Activated CD8-positive, alpha-beta T cell treated with anti-CD3 and anti-CD28 coated beads for 36 hours (primary cell): ENCODE measurements around the gene UBL7. TPM values are rescaled to one million over a fixed set of nuclear protein-coding genes. Genes with fewer than 3 reads are reported as not detected.

Experiments used
- ATAC-seq: fragments of 200-7000 bp; cut with Tn5 transposase; one replicate; pipeline ENCODE4 v1.10.0; 2021; ENCODE audit warnings: mild to moderate bottlenecking, moderate library complexity
- CTCF ChIA-PET: fragments of 350-600 bp; sonication (Branson Sonifier 250); formaldehyde crosslinking; loops from one replicate; lab custom pipeline; 2021; ENCODE audit warnings: antibody characterized with exemption; lab: Charles Lee
- POLR2A ChIA-PET: fragments of 350-600 bp; sonication (Branson Sonifier 250); formaldehyde crosslinking; loops from one replicate; lab custom pipeline; 2021; ENCODE audit warnings: antibody characterized with exemption; lab: Charles Lee
- DNase-seq: peaks from one replicate; pipeline ENCODE4 v3.0.0-alpha.2; 2020
- H3K27ac Mint-ChIP-seq: one replicate; pipeline ENCODE4 v1.8.0; 2021; ENCODE audit warnings: mild to moderate bottlenecking, mixed read lengths
- H3K27me3 Mint-ChIP-seq: one replicate; pipeline ENCODE4 v1.8.0; 2021; ENCODE audit warnings: mixed read lengths
- H3K36me3 Mint-ChIP-seq: one replicate; pipeline ENCODE4 v1.8.0; 2021; ENCODE audit warnings: low read depth, mixed read lengths
- H3K4me1 Mint-ChIP-seq: one replicate; pipeline ENCODE4 v1.8.0; 2021; ENCODE audit warnings: low read depth, mixed read lengths
- H3K4me3 Mint-ChIP-seq: one replicate; pipeline ENCODE4 v1.8.0; 2021; ENCODE audit warnings: mild to moderate bottlenecking, moderate library complexity, mixed read lengths
- H3K9me3 Mint-ChIP-seq: one replicate; pipeline ENCODE4 v1.8.0; 2021; ENCODE audit warnings: mixed read lengths
- CTCF ChIP-seq: fragments of 200-600 bp; IDR thresholded peaks from one replicate; pipeline ENCODE4 v1.8.0; 2022; ENCODE audit warnings: antibody characterized with exemption, mild to moderate bottlenecking
- intact Hi-C: fragments of 100-400 bp; cut with micrococcal nuclease; formaldehyde crosslinking; loops from one replicate; pipeline ENCODE4 v1.10.0; 2022
- total RNA-seq, 2 experiments: library from RNA; stranded (reverse); gene quantifications; one replicate each; pipeline ENCODE4 v1.2.3, GENCODE V29; 2021

UBL7 gene
- total RNA-seq, result 10 to 100 TPM; 48.8 to 53.3 TPM

GRCh38 chr15:74460871-74461846, at the start of gene UBL7:
TSS of gene UBL7 (minus strand) at chr15:74461160. CDS start at chr15:74458867, 2,293 bp downstream.
- no peaks in the 10 kb centered on the region for H3K27me3 Mint-ChIP-seq
- H3K36me3 Mint-ChIP-seq, result peaks cover 25% of the 10 kb centered on the region
- intact Hi-C loops, result loop anchor here (2.0 kb wide), 1 partner anchor 86 kb away; no protein-coding TSS in a partner anchor
- POLR2A ChIA-PET, result interaction anchor here (0.9 to 2.8 kb wide), 23 partner anchors 9 to 352 kb away, joined by 3 to 23 read pairs (median 5); partner anchors contain the start of gene ARID3B
- H3K9me3 Mint-ChIP-seq, result peaks cover 2% of the 10 kb centered on the region
- peak; percentile 99 for DNase-seq
- peaks cover 49% of the 10 kb centered on the region for H3K4me1 Mint-ChIP-seq
- CTCF ChIA-PET, result interaction anchor here (1.0 to 4.3 kb wide), 13 partner anchors 16 to 170 kb away, joined by 3 to 24 read pairs (median 5); no protein-coding TSS in a partner anchor
- no peak for TF ChIP-seq CTCF
- peak within 1 kb of the TSS; percentile 80 for H3K4me3 Mint-ChIP-seq
- H3K27ac Mint-ChIP-seq, result peak within 1 kb of the TSS; percentile 92
- peak; percentile 97 for ATAC-seq

- ChIA-PET POLR2A (no interaction called here), CTCF (interaction anchor here (1.5 kb wide), 1 partner anchor 40 kb away, joined by 3 read pairs; no protein-coding TSS in a partner anchor)
- Mint-ChIP-seq H3K9me3 (no peaks in the 10 kb centered on the region), H3K27ac (no peak overlapping the region), H3K36me3 (peaks cover 10% of the 10 kb centered on the region), H3K4me1 (no peaks in the 10 kb centered on the region), H3K4me3 (no peak overlapping the region), H3K27me3 (no peaks in the 10 kb centered on the region)
- no peak for DNase-seq
- intact Hi-C loops, result no loop called here
- TF ChIP-seq CTCF, result no peak
- no peak for ATAC-seq
Observed at GRCh38 chr15:74506515-74506840, 45.5 kb upstream of the UBL7 start.

GRCh38 chr15:74505837-74506514, 45.0 kb upstream of the UBL7 start:
- DNase-seq, result no peak
- Mint-ChIP-seq H3K27ac (no peak overlapping the region), H3K27me3 (no peaks in the 10 kb centered on the region), H3K4me3 (no peak overlapping the region), H3K36me3 (peaks cover 10% of the 10 kb centered on the region), H3K4me1 (no peaks in the 10 kb centered on the region), H3K9me3 (no peaks in the 10 kb centered on the region)
- no peak for ATAC-seq
- TF ChIP-seq CTCF, result no peak
- intact Hi-C loops, result no loop called here
- CTCF ChIA-PET, result interaction anchor here (1.5 kb wide), 1 partner anchor 40 kb away, joined by 3 read pairs; no protein-coding TSS in a partner anchor
- POLR2A ChIA-PET, result no interaction called here

GRCh38 chr15:74504836-74505235, 43.9 kb upstream of the UBL7 start:
- ATAC-seq, result no peak
- Mint-ChIP-seq H3K9me3 (no peaks in the 10 kb centered on the region), H3K36me3 (peaks cover 10% of the 10 kb centered on the region), H3K27me3 (no peaks in the 10 kb centered on the region), H3K27ac (no peak overlapping the region), H3K4me1 (no peaks in the 10 kb centered on the region), H3K4me3 (no peak overlapping the region)
- TF ChIP-seq CTCF, result no peak
- CTCF ChIA-PET, result no interaction called here
- POLR2A ChIA-PET, result no interaction called here
- DNase-seq, result no peak
- intact Hi-C loops, result no loop called here
